ENCODE data around the gene TMEM225B. TPM values are rescaled to one million over a fixed set of nuclear protein-coding genes. Genes with fewer than 3 reads are reported as not detected.

The TMEM225B gene
- total and polyA plus RNA-seq, 12 donors, result 0.52 to 4.9 (median 1.9) TPM

DNA sequence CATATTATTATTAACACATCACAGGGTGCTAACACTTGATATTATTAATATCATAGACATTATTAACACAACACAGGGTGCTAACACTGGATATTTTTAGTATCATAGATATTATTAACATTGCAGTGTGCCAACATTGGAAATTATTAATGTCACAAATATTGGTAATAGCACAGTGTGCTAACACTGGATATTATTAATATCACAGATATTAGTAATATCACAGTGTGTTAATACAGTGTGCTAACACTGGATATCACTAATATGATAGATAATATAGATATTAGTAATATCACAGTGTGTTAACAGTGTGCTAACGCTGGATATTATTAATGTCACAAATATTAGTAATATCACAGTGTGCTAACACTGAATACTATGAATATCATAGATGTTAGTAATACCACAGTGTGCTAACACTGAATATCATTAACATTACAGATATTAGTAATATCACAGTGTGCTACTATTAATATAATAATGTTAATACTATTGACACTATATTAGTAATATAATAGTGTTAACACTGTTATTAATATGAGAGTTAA, 1.6 kb upstream of the TMEM225B start:
- no peaks in the 10 kb centered on the region for H3K36me3 ChIP-seq (replicated peaks in 1 of 2)
- no peak for TF ChIP-seq POLR2A (IDR thresholded peaks at IDR 0.05)
- TF ChIP-seq, protein P1, sequence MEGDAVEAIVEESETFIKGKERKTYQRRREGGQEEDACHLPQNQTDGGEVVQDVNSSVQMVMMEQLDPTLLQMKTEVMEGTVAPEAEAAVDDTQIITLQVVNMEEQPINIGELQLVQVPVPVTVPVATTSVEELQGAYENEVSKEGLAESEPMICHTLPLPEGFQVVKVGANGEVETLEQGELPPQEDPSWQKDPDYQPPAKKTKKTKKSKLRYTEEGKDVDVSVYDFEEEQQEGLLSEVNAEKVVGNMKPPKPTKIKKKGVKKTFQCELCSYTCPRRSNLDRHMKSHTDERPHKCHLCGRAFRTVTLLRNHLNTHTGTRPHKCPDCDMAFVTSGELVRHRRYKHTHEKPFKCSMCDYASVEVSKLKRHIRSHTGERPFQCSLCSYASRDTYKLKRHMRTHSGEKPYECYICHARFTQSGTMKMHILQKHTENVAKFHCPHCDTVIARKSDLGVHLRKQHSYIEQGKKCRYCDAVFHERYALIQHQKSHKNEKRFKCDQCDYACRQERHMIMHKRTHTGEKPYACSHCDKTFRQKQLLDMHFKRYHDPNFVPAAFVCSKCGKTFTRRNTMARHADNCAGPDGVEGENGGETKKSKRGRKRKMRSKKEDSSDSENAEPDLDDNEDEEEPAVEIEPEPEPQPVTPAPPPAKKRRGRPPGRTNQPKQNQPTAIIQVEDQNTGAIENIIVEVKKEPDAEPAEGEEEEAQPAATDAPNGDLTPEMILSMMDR (IDR thresholded peaks at IDR 0.05), result no peak
- H3K4me3 ChIP-seq, result no peak overlapping the region
- no peaks in the 10 kb centered on the region for H3K4me1 ChIP-seq (replicated peaks in 1 of 2)
- DNase-seq, result no peak
- intact Hi-C loops (cut with DNase I), result no loop called here
- no peaks in the 10 kb centered on the region for H3K27me3 ChIP-seq
- H3K9me3 ChIP-seq (replicated peaks in 1 of 3), result no peaks in the 10 kb centered on the region
- WGBS, 4 donors, result 81 to 95% (median 90%) methylated on average over 1 of the region's 1 CpG
- no peak overlapping the region for H3K27ac ChIP-seq

DNA sequence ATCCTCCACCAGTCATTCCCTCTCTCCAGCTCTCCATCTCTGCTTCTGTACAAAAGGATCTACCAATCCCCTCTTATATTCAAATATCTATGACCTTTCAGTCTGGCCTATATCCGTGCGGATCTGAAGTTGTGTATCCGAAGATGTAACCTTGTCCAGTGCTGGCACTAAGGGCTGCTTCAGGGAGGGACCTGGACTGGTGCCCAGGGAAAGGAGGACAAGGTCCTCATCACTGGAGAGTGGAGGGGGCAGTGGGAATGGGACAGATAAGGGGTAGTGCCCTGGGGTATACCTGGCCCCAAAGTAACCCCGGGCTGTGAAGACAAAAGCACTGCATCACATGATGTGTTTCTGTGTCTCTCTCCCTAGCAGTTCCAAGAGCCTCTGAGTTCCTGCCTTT, 1.8 kb downstream of the TMEM225B start:
- no peaks in the 10 kb centered on the region for H3K36me3 ChIP-seq (replicated peaks in 1 of 2)
- no peaks in the 10 kb centered on the region for H3K27me3 ChIP-seq
- TF ChIP-seq, protein P1 (IDR thresholded peaks at IDR 0.05), result no peak
- no peak for TF ChIP-seq POLR2A (IDR thresholded peaks at IDR 0.05)
- H3K4me3 ChIP-seq, result no peak overlapping the region
- peak overlapping the region in 1 of 5 donors; percentile 0 for H3K27ac ChIP-seq
- DNase-seq, result peak in 6 of 7 donors; percentile 42 to 74 (median 64)
- WGBS, 4 donors, result 26 to 40% (median 29%) methylated on average over 4 of the region's 4 CpGs
- H3K9me3 ChIP-seq (replicated peaks in 1 of 3), result no peaks in the 10 kb centered on the region
- H3K4me1 ChIP-seq (replicated peaks in 1 of 2), result no peaks in the 10 kb centered on the region
- intact Hi-C loops (cut with DNase I), result no loop called here

DNA sequence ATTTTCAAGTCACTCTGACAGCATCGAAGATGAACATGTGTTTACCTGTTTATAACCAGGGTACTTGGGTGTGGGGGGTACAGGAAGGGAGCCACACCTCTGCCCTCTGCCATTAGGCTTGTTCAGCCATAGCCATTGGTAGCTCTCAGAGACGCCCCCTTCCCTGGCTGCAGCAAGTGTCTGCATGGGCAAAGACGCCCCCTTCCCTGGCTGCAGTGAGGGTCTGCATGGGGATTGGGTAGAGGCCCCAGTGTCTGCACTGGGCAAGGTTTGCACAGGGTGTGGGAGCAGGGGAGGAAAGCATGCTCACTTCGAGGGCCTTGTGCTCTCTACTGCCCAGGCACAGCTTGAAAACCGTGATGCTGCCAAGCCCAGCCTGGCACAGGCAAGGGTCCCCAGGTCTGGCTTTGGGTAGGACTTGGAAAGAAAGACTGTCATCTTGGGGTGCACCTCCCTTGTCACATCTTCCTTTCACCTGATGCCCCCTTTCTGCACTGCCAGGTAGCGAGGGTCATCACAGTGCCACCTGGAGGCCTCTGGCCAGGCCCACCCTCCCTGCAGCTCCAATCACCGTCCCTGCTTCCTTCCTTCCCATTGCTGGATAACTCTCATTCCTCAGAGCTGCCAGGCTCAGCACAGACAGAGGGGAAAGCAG, 3.7 kb downstream of the TMEM225B start:
- no peak for DNase-seq
- no peaks in the 10 kb centered on the region for H3K4me1 ChIP-seq (replicated peaks in 1 of 2)
- TF ChIP-seq, protein P1 (IDR thresholded peaks at IDR 0.05), result no peak
- no peak for TF ChIP-seq POLR2A (IDR thresholded peaks at IDR 0.05)

DNA sequence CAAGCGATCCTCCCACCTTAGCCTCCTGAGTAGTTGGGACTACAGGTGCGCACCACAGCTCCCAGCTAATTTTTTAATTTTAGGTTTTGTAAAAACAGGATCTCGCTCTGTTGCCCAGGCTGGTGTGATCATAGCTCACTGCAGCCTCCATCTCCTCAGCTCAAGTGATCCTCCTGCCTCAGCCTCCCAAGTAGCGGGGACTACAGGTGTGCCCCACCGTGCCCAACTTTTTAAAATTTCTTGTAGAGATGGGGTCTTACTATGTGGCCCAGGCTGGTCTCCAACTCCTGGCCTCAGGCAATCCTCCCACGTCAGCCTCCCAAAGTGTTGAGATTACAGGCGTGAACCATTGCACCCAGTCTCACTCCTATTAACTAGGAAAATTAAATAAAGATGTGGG, 7.5 kb downstream of the TMEM225B start:
- H3K36me3 ChIP-seq (replicated peaks in 1 of 2), result no peaks in the 10 kb centered on the region
- no peaks in the 10 kb centered on the region for H3K27me3 ChIP-seq
- 89 to 99% (median 95%) methylated on average over 7 of the region's 7 CpGs for WGBS, 4 donors
- no peaks in the 10 kb centered on the region for H3K4me1 ChIP-seq (replicated peaks in 1 of 2)
- DNase-seq, result no peak
- no peak overlapping the region for H3K27ac ChIP-seq
- no peaks in the 10 kb centered on the region for H3K9me3 ChIP-seq (replicated peaks in 1 of 3)
- intact Hi-C loops (cut with DNase I), result no loop called here
- no peak for TF ChIP-seq POLR2A (IDR thresholded peaks at IDR 0.05)
- TF ChIP-seq, protein P1 (IDR thresholded peaks at IDR 0.05), result no peak
- H3K4me3 ChIP-seq, result no peak overlapping the region

More for the DNA sequence above, 3.7 kb downstream of the TMEM225B start:
- no peaks in the 10 kb centered on the region for H3K36me3 ChIP-seq (replicated peaks in 1 of 2)
- intact Hi-C loops (cut with DNase I), result no loop called here
- no peaks in the 10 kb centered on the region for H3K27me3 ChIP-seq
- no peak overlapping the region for H3K4me3 ChIP-seq
- no peaks in the 10 kb centered on the region for H3K9me3 ChIP-seq (replicated peaks in 1 of 3)
- WGBS, 4 donors, result 80 to 88% (median 85%) methylated on average over 5 to 7 of the region's 7 CpGs
- H3K27ac ChIP-seq, result no peak overlapping the region
